Measurements from ENCODE around the gene KIF1B.

- TF ChIP-seq POLR2A (IDR thresholded peaks at IDR 0.05) (no peak), CTCF (IDR thresholded peaks at IDR 0.05) (no peak)
Measured at GRCh38 chr1:10173582-10173981, 36.8 kb upstream of the KIF1B start.
